NB4 (cell line): Measurements from ENCODE around the gene CCDC92.

Experiments used
- DNase-seq: peaks from one replicate; pipeline ENCODE4 v3.0.0; 2010; ENCODE audit warnings: low read depth
- H3K4me3 ChIP-seq: one replicate; pipeline ENCODE4 v1.5.1; 2011; ENCODE audit warnings: mild to moderate bottlenecking, low read depth, low read length, moderate library complexity
- CTCF ChIP-seq: IDR thresholded peaks from one replicate; pipeline ENCODE4 v1.5.1; 2012; ENCODE audit warnings: low read depth, low read length
- MAX ChIP-seq: IDR thresholded peaks from 2 replicates; pipeline ENCODE4 v1.6.1; 2011; ENCODE audit warnings: low read depth, low read length
- MYC ChIP-seq: IDR thresholded peaks from 2 replicates; pipeline ENCODE4 v1.6.1; 2011; ENCODE audit warnings: low read depth, low read length
- POLR2A ChIP-seq: IDR thresholded peaks from 2 replicates; pipeline ENCODE4 v1.6.1; 2011; ENCODE audit warnings: mild to moderate bottlenecking; ENCODE audit not compliant: insufficient read length; ENCODE audit errors: extremely low read depth

The CCDC92 gene

GRCh38 chr12:123892853-123893252, 79.8 kb downstream of the CCDC92 start:
- TF ChIP-seq POLR2A (no peak), CTCF (no peak), MAX (no peak), MYC (no peak)
- H3K4me3 ChIP-seq, result no peak overlapping the region
- DNase-seq, result no peak

GRCh38 chr12:123892180-123892559, 80.5 kb downstream of the CCDC92 start:
- no peak overlapping the region for H3K4me3 ChIP-seq
- DNase-seq, result no peak
- TF ChIP-seq POLR2A (no peak), MYC (no peak), CTCF (no peak), MAX (no peak)

GRCh38 chr12:123891516-123892179, 81.0 kb downstream of the CCDC92 start:
- peak; percentile 71 for DNase-seq
- H3K4me3 ChIP-seq, result no peak overlapping the region
- TF ChIP-seq CTCF (peak; percentile 4), MAX (no peak), POLR2A (no peak), MYC (no peak)

- no peak overlapping the region for H3K4me3 ChIP-seq
- TF ChIP-seq MYC, result no peak
- TF ChIP-seq POLR2A, result no peak
- no peak for TF ChIP-seq MAX
- TF ChIP-seq CTCF, result no peak
- no peak for DNase-seq
Observed at GRCh38 chr12:123891011-123891410, 81.6 kb downstream of the CCDC92 start.

- TF ChIP-seq CTCF (no peak), MAX (no peak), MYC (no peak), POLR2A (no peak)
- no peak overlapping the region for H3K4me3 ChIP-seq
- no peak for DNase-seq
Observed at GRCh38 chr12:123890536-123890902, 82.1 kb downstream of the CCDC92 start.
